ELR (cell line): ENCODE data around the gene ZDHHC14.
A peak's percentile ranks its signal among the peaks of the same experiment; 100 is the strongest.
"Not testable (repeated sequence)": the region's sequence is repeated elsewhere in the genome, so short reads cannot be mapped to it uniquely, and the experiment has no call there.

Experiments
- DNase-seq: peaks from one replicate; pipeline ENCODE4 v3.0.0-alpha.2; 2015; ENCODE audit warnings: low read depth

ZDHHC14 gene

GRCh38 chr6:157406661-157407060 is 25.7 kb downstream of the ZDHHC14 start:
- no peak for DNase-seq

GRCh38 chr6:157407646-157408045 is 26.7 kb downstream of the ZDHHC14 start:
- DNase-seq, result no peak

GRCh38 chr6:157408427-157408826 is 27.4 kb downstream of the ZDHHC14 start:
- not testable (repeated sequence) for DNase-seq

GRCh38 chr6:157410045-157410444 is 29.1 kb downstream of the ZDHHC14 start:
- DNase-seq, result no peak

- no peak for DNase-seq
These were observed 30.4 kb downstream of the ZDHHC14 start for GRCh38 chr6:157411368-157411767.

- DNase-seq, result no peak
These were observed 31.8 kb downstream of the ZDHHC14 start for GRCh38 chr6:157412791-157413190.

- no peak for DNase-seq
These were observed 39.5 kb downstream of the ZDHHC14 start for GRCh38 chr6:157420497-157420896.

- no peak for DNase-seq
These were observed 43.6 kb downstream of the ZDHHC14 start for GRCh38 chr6:157424491-157425020.

- no peak for DNase-seq
These were observed 47.0 kb downstream of the ZDHHC14 start for GRCh38 chr6:157427969-157428368.

- DNase-seq, result peak; percentile 61
These were observed 47.6 kb downstream of the ZDHHC14 start for GRCh38 chr6:157428427-157429202.

- DNase-seq, result no peak
These were observed 48.3 kb downstream of the ZDHHC14 start for GRCh38 chr6:157429248-157429647.

- DNase-seq, result no peak
These were observed 49.8 kb downstream of the ZDHHC14 start for GRCh38 chr6:157430834-157431233.

GRCh38 chr6:157432231-157432891 is 51.4 kb downstream of the ZDHHC14 start:
- no peak for DNase-seq

- DNase-seq, result no peak
These were observed 51.9 kb downstream of the ZDHHC14 start for GRCh38 chr6:157432892-157433265.

GRCh38 chr6:157433678-157434081 is 52.7 kb downstream of the ZDHHC14 start:
- DNase-seq, result no peak

GRCh38 chr6:157434349-157435033 is 53.5 kb downstream of the ZDHHC14 start:
- no peak for DNase-seq

GRCh38 chr6:157436219-157436943 is 55.4 kb downstream of the ZDHHC14 start:
- DNase-seq, result no peak

- no peak for DNase-seq
These were observed 56.0 kb downstream of the ZDHHC14 start for GRCh38 chr6:157436944-157437336.

GRCh38 chr6:157438611-157439111 is 57.7 kb downstream of the ZDHHC14 start:
- DNase-seq, result no peak

- no peak for DNase-seq
These were observed 59.2 kb downstream of the ZDHHC14 start for GRCh38 chr6:157440171-157440570.

- peak; percentile 72 for DNase-seq
These were observed 61.3 kb downstream of the ZDHHC14 start for GRCh38 chr6:157442291-157442690.
